ENCODE results near the gene ADCY4. TPM values are rescaled to one million over a fixed set of nuclear protein-coding genes. Genes with fewer than 3 reads are reported as not detected.

ADCY4 gene
- total RNA-seq, 1 experiment from 2014 or later, result 1.1 TPM

DNA sequence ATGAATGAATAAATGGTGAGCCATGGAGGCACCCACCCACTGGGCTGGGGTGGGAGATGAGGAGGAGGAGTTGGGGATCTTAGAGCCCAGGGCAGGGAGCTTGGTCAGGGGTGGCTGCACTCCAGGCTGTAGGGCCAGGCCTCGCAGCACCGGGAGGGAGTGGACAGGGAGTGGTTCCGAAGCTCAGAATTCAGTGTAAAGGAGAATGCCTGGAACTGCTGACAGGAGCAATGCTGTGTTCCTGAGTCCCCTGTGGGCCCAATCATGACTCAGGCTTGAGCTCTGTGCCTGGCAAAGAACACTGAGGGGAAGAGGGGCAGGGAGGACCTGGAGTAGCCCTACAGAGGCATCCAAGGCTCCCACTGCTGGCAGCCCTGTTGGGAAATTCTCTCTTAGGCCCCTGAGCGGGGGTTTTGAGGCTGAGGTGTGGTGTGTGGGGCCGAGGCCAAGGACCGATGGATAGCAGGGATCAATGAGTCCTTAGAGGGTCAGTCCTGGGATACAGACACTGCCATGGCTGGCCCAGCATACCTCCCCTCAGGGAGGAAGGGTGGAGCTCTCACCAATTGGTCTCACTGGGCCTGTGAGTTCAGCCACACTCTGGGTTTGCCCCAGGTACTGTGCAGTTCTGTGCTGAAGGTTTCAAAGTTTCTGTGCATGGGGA lies 53.9 kb downstream of the ADCY4 start (continued):
- TF ChIP-seq, protein P1, sequence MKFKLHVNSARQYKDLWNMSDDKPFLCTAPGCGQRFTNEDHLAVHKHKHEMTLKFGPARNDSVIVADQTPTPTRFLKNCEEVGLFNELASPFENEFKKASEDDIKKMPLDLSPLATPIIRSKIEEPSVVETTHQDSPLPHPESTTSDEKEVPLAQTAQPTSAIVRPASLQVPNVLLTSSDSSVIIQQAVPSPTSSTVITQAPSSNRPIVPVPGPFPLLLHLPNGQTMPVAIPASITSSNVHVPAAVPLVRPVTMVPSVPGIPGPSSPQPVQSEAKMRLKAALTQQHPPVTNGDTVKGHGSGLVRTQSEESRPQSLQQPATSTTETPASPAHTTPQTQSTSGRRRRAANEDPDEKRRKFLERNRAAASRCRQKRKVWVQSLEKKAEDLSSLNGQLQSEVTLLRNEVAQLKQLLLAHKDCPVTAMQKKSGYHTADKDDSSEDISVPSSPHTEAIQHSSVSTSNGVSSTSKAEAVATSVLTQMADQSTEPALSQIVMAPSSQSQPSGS (CRISPR knock-in tag; IDR thresholded peaks at IDR 0.05; ENCODE audit: borderline replicate concordance, low read depth), result no peak
- TF ChIP-seq CREB1 (CRISPR knock-in tag; IDR thresholded peaks at IDR 0.05) (no peak), SMAD3 (CRISPR knock-in tag; IDR thresholded peaks at IDR 0.05; ENCODE audit: borderline replicate concordance) (no peak), TP53 (CRISPR knock-in tag; IDR thresholded peaks at IDR 0.05) (no peak), MYBL2 (CRISPR knock-in tag; IDR thresholded peaks at IDR 0.05) (no peak), GTF2I (CRISPR knock-in tag; conservative IDR thresholded peaks at IDR 0.05) (no peak)
- TF ChIP-seq, protein P2, sequence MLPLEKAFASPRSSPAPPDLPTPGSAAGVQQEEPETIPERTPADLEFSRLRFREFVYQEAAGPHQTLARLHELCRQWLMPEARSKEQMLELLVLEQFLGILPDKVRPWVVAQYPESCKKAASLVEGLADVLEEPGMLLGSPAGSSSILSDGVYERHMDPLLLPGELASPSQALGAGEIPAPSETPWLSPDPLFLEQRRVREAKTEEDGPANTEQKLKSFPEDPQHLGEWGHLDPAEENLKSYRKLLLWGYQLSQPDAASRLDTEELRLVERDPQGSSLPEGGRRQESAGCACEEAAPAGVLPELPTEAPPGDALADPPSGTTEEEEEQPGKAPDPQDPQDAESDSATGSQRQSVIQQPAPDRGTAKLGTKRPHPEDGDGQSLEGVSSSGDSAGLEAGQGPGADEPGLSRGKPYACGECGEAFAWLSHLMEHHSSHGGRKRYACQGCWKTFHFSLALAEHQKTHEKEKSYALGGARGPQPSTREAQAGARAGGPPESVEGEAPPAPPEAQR (CRISPR knock-in tag; IDR thresholded peaks at IDR 0.05), result no peak
- TF ChIP-seq, protein P3, sequence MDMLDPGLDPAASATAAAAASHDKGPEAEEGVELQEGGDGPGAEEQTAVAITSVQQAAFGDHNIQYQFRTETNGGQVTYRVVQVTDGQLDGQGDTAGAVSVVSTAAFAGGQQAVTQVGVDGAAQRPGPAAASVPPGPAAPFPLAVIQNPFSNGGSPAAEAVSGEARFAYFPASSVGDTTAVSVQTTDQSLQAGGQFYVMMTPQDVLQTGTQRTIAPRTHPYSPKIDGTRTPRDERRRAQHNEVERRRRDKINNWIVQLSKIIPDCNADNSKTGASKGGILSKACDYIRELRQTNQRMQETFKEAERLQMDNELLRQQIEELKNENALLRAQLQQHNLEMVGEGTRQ (CRISPR knock-in tag; IDR thresholded peaks at IDR 0.05), result no peak

DNA sequence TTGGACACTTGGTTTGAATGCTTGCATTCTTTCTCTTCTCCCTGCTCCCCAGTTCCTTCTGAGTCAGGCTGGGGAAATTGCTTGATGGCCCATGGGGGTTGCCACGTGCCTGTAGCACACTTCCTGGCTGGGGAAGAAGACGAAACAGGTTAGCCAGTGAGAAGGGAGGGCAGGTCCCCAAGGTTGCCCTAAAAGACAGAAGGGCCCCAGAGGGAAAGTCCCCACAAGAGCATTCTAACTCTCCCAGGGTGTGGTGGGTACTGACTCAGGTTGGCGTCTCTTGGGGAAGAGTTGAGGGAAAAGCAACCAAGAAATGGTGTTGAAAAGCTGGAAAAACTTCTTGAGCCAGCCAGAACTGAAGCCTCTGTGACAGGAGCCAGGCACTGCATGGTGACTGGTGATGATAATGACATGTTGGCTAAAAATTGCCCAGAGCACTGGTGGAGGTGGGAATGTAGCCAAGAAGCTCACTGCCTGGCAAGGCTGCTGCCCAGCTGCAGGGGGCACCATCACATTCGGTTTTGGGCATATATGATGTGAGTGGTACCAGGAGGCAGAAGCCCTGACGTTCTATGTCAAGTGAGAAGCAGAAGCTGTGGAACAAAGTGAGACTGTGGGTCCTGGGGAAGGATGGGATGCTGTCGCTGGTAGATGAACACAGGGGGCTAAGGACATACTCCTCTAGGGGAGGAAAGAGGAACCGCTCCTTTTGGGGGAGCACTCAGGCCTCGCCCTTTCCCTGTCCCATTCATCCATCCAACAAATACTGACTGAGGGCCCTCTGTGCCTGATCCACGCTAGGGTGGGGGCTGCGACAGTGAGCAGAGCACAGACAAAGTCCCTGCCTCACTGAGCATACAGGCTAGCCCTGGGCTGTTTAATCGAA lies 55.3 kb downstream of the ADCY4 start:
- Mint-ChIP-seq H3K4me1 (no peaks in the 10 kb centered on the region), H3K36me3 (no peaks in the 10 kb centered on the region), H3K9me3 (no peaks in the 10 kb centered on the region), H3K27me3 (ENCODE audit: low read depth) (no peaks in the 10 kb centered on the region), H3K27ac (no peak overlapping the region), H3K4me3 (no peak overlapping the region)
- CTCF ChIA-PET, result interaction anchor here (1.1 to 3.2 kb wide), 4 partner anchors 8 to 36 kb away, joined by 5 to 16 read pairs (median 12); partner anchors contain the start of genes CIDEB, RABGGTA and TINF2
- no peak for DNase-seq (ENCODE audit: low spot score)
- ATAC-seq, result no peak
- POLR2A ChIA-PET, result interaction anchor here (1.1 kb wide), 1 partner anchor 9 kb away, joined by 3 read pairs; no protein-coding TSS in a partner anchor
- TF ChIP-seq ESRRA (CRISPR knock-in tag; IDR thresholded peaks at IDR 0.05; ENCODE audit: borderline replicate concordance) (no peak), KAT7 (CRISPR knock-in tag; IDR thresholded peaks at IDR 0.05; ENCODE audit: borderline replicate concordance) (no peak), NFATC4 (CRISPR knock-in tag; IDR thresholded peaks at IDR 0.05) (no peak), NFYB (CRISPR knock-in tag; conservative IDR thresholded peaks at IDR 0.05; ENCODE audit: low read depth) (no peak), OVOL2 (CRISPR knock-in tag; IDR thresholded peaks at IDR 0.05; ENCODE audit: borderline replicate concordance) (no peak)
- TF ChIP-seq, protein P1 (CRISPR knock-in tag; IDR thresholded peaks at IDR 0.05; ENCODE audit: borderline replicate concordance, low read depth), result no peak
- TF ChIP-seq, protein P4, sequence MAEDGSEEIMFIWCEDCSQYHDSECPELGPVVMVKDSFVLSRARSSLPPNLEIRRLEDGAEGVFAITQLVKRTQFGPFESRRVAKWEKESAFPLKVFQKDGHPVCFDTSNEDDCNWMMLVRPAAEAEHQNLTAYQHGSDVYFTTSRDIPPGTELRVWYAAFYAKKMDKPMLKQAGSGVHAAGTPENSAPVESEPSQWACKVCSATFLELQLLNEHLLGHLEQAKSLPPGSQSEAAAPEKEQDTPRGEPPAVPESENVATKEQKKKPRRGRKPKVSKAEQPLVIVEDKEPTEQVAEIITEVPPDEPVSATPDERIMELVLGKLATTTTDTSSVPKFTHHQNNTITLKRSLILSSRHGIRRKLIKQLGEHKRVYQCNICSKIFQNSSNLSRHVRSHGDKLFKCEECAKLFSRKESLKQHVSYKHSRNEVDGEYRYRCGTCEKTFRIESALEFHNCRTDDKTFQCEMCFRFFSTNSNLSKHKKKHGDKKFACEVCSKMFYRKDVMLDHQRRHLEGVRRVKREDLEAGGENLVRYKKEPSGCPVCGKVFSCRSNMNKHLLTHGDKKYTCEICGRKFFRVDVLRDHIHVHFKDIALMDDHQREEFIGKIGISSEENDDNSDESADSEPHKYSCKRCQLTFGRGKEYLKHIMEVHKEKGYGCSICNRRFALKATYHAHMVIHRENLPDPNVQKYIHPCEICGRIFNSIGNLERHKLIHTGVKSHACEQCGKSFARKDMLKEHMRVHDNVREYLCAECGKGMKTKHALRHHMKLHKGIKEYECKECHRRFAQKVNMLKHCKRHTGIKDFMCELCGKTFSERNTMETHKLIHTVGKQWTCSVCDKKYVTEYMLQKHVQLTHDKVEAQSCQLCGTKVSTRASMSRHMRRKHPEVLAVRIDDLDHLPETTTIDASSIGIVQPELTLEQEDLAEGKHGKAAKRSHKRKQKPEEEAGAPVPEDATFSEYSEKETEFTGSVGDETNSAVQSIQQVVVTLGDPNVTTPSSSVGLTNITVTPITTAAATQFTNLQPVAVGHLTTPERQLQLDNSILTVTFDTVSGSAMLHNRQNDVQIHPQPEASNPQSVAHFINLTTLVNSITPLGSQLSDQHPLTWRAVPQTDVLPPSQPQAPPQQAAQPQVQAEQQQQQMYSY (CRISPR knock-in tag; IDR thresholded peaks at IDR 0.05), result no peak
- TF ChIP-seq, protein P5, sequence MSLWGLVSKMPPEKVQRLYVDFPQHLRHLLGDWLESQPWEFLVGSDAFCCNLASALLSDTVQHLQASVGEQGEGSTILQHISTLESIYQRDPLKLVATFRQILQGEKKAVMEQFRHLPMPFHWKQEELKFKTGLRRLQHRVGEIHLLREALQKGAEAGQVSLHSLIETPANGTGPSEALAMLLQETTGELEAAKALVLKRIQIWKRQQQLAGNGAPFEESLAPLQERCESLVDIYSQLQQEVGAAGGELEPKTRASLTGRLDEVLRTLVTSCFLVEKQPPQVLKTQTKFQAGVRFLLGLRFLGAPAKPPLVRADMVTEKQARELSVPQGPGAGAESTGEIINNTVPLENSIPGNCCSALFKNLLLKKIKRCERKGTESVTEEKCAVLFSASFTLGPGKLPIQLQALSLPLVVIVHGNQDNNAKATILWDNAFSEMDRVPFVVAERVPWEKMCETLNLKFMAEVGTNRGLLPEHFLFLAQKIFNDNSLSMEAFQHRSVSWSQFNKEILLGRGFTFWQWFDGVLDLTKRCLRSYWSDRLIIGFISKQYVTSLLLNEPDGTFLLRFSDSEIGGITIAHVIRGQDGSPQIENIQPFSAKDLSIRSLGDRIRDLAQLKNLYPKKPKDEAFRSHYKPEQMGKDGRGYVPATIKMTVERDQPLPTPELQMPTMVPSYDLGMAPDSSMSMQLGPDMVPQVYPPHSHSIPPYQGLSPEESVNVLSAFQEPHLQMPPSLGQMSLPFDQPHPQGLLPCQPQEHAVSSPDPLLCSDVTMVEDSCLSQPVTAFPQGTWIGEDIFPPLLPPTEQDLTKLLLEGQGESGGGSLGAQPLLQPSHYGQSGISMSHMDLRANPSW (CRISPR knock-in tag; conservative IDR thresholded peaks at IDR 0.05; ENCODE audit: low read depth), result no peak
- TF ChIP-seq, protein P6, sequence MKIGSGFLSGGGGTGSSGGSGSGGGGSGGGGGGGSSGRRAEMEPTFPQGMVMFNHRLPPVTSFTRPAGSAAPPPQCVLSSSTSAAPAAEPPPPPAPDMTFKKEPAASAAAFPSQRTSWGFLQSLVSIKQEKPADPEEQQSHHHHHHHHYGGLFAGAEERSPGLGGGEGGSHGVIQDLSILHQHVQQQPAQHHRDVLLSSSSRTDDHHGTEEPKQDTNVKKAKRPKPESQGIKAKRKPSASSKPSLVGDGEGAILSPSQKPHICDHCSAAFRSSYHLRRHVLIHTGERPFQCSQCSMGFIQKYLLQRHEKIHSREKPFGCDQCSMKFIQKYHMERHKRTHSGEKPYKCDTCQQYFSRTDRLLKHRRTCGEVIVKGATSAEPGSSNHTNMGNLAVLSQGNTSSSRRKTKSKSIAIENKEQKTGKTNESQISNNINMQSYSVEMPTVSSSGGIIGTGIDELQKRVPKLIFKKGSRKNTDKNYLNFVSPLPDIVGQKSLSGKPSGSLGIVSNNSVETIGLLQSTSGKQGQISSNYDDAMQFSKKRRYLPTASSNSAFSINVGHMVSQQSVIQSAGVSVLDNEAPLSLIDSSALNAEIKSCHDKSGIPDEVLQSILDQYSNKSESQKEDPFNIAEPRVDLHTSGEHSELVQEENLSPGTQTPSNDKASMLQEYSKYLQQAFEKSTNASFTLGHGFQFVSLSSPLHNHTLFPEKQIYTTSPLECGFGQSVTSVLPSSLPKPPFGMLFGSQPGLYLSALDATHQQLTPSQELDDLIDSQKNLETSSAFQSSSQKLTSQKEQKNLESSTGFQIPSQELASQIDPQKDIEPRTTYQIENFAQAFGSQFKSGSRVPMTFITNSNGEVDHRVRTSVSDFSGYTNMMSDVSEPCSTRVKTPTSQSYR (CRISPR knock-in tag; IDR thresholded peaks at IDR 0.05), result no peak
- TF ChIP-seq, protein P7, sequence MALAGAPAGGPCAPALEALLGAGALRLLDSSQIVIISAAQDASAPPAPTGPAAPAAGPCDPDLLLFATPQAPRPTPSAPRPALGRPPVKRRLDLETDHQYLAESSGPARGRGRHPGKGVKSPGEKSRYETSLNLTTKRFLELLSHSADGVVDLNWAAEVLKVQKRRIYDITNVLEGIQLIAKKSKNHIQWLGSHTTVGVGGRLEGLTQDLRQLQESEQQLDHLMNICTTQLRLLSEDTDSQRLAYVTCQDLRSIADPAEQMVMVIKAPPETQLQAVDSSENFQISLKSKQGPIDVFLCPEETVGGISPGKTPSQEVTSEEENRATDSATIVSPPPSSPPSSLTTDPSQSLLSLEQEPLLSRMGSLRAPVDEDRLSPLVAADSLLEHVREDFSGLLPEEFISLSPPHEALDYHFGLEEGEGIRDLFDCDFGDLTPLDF (CRISPR knock-in tag; IDR thresholded peaks at IDR 0.05), result no peak

All from WTC11 (cell line).